SIG-M5 (cell line): ENCODE results near the gene SHISA9.
"Not testable (repeated sequence)": the region's sequence is repeated elsewhere in the genome, so short reads cannot be mapped to it uniquely, and the experiment has no call there.

Source experiments
- DNase-seq: peaks from one replicate; lab custom pipeline; 2025; lab: John Stamatoyannopoulos, UW

The SHISA9 gene

GRCh38 chr16:12900156-12900555, 1.2 kb upstream of the SHISA9 start:
- DNase-seq: no peak

DNA sequence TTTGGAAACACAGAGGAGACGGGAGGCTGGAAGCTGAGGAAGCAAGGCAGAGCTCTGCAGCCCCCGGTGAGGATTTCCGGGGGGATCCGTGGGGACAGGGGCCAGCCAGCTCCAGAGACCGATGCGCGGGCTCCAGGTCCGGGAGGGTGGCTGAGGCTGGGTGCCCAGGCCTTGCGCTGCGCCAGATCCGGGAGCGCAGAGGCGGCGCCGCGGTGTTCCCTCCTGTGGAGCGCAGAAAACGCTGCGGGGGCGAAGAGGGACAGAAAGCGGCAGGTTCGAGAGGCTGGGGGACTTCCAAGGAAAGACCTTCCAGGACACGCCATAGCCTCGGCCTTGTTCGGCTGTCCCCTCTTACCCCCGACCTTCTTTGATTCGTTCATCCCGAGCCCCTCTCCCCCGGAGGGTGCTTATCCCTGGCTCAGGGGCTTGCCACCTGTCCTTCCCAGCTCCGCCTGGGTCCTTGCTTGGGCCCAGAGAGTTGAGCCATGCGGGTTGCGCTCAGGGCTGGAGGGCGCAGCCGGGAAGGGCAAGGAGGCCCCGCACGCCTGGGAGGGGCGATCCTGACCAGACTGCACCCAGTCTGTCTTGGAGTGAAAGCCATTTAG, 697 bp upstream of the SHISA9 start:
- no peak for DNase-seq

DNA sequence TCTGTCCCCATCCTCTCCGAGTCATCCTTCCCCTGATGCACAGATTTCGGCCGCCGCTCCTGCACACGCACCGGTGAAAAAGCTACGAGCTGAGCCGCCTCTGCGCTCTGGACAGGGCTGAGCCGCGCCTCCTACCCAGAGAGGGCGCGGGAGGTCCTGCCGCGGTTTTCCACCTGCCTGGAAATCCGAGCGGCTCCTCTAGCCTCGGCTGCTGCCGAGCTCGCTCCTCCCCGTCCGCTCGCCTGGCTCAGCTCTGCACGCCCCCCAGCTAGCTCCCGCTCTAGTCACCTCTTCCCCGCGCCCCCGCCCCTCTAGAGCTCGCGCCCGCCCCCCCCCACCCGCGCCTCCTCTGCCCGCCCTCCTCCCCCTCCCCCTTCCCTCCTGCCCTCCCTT, 198 bp upstream of the SHISA9 start:
- DNase-seq: no peak

- DNase-seq: no peak
Measured at GRCh38 chr16:12902511-12903372, 1.3 kb downstream of the SHISA9 start.

GRCh38 chr16:12903407-12904328, 2.3 kb downstream of the SHISA9 start:
- no peak for DNase-seq

DNA sequence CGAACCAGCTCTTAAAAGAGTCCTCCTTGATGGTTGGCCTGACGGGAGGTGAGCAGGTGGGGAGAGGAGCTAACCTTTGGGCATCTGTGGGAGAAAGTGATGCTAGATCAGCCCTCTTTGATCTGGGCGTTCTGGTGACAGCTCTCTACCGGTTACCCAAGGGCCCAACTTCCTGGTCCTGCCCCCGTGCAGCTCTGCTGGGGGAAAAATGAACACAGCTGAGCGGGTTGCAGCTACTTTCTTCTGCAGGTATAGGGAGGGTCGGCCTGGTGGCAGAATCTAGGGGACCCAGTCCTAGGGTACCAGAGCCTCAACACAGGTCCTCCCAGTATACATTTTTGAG, 2.9 kb downstream of the SHISA9 start:
- no peak for DNase-seq

GRCh38 chr16:12906271-12906670, 4.9 kb downstream of the SHISA9 start:
- no peak for DNase-seq

DNA sequence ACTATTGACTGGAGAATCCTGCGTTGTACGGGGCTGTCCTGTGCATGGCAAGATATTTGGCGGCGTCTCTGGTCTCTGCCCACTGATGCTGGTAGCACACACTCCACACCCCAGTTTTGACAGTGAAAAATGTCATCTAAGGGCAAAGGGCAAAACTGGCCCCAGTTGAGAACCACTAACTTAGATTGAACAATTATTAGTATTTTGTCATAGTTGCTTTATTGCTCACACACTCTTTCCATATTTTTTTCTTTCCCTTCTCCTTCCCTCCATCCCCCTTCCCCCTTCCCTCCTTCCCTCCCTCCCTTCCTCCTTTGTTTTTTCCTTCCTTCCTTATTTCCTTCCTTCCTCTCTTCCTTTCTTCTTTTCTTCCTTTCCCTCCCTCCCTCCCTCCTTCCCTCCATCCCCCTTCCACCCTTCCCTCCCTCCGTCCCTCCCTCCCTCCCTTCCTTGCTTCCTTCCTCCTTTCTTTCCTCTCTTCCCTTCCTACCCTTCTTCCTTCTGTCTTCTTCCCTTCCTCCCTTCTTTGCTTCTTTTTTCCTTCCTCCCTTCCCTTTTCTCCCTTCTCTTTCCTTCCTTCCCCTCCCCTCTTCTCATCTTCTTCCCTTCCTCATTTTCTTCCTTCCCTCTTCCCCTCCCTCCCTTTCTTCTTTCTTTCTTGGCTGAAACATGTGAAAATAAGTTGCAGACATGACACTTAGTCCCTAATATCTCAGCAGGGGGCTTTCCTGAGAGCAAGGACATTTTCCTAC, 5.5 kb downstream of the SHISA9 start:
- no peak for DNase-seq

- no peak for DNase-seq
Measured at GRCh38 chr16:12907670-12908233, 6.4 kb downstream of the SHISA9 start.

- no peak for DNase-seq
Measured at GRCh38 chr16:12917246-12917645, 15.8 kb downstream of the SHISA9 start.

DNA sequence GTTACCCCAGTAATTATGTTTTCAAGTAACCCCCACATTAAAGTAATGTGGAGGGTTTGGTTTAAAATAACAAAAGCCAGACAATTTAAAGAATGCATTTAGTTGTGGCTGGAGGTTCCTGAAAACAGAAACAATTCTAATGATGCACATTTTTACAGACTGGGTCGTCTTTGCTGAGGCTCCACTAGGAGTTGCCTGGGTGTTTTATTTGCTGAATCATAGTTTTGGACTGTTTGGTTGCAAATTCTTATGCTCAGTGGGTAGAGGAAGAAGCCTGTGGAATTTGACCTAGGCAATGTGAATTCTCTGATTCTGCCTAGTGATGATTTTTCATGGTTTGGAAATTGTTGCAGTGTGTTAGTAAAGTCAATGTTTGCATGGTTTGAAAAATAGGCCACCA, 16.3 kb downstream of the SHISA9 start:
- DNase-seq: no peak

DNA sequence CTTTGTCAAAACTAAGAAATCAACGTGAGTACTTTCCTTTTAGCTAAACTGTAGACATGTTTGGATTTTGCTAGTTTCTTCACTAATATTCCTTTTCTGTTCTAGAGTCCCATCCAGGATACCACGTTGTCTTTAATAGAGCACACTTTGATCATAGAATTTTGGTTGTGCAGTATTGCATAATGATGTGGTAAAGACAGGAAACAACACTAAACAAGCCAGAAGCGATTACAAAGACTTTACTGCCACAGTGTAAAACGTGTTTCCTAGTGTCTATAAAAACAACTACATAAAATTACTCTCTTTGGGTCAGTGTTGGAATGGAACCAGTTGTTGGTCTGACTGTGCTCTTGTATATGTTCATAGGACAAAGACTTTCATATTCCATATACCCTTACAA, 19.3 kb downstream of the SHISA9 start:
- no peak for DNase-seq

DNA sequence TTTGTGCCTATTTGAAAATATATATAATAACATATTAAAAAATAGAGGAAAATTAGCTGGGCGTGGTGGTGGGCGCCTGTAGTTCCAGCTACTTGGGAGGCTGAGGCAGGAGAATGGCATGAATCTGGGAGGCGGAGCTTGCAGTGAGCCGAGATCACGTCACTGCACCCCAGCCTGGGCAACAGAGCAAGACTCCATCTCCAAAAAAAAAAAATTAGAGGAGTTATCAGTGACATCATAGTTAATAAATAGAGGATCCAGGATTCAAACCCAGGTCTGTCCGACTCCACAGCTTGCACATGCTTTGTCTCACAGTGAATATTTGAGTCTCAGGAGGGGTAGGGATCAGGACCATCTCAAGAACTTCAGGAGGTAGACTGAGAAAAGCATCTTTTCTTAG, 22.2 kb downstream of the SHISA9 start:
- DNase-seq: not testable (repeated sequence)

- DNase-seq: no peak
Measured at GRCh38 chr16:12925026-12925800, 23.8 kb downstream of the SHISA9 start.

DNA sequence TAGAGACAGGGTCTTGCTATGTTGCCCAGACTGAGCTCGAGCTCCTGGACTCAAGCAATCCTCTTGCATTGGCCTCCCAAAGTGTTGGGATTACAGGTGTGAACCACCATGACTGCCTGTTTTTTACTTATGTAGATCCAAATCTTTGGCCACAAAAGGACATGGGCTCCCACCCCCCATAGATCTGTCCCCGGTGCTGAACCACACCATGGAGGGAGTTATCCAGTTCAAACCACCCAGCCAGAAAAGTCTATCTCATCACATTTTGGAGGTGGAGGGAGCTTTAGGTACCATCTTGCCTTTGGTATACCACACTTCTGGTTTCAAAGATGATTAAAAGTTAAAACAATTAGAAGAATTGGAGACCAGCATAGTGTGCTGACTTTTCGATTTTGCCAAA, 26.2 kb downstream of the SHISA9 start:
- DNase-seq: no peak

- no peak for DNase-seq
Measured at GRCh38 chr16:12930881-12931280, 29.5 kb downstream of the SHISA9 start.

DNA sequence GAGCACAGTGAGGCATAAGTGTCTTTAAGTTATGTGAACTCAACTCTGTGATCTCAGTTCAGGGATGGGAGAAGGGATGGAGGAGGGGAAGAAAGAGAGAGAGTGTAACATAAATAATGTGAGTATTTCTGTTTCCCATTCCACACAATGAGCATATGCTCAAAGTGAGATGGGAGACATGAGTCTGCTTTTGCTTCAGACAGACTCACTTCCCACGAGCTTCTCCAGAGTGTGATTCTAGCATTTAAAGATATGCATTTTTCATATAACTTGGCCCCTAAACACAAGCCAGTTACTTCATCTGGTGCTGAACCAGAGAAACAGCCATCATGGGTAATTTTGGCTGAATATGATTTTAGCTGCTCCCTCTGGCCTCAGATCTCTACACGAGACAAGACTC, 35.0 kb downstream of the SHISA9 start:
- DNase-seq: no peak

GRCh38 chr16:12941896-12942295, 40.5 kb downstream of the SHISA9 start:
- no peak for DNase-seq

GRCh38 chr16:12942861-12943260, 41.5 kb downstream of the SHISA9 start:
- no peak for DNase-seq

DNA sequence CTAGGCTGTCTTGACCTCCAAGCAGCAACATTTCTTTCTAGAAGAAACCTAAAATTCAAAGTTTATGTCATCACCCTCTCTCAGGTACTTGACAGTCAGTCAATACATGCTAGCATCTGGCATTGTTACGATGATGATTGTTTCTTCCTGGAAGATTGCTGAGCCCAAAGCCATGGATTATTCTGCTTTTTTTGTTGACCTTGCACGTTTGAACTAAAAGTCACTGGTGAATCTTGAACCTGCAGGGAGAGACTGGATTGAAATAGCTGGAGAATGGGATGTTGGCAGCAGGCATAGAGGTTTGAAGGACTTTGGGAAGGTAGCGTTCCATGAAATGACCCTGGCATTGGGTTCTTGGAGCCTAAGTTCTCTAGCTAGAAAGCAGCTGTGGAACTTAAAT, 42.9 kb downstream of the SHISA9 start:
- no peak for DNase-seq

DNA sequence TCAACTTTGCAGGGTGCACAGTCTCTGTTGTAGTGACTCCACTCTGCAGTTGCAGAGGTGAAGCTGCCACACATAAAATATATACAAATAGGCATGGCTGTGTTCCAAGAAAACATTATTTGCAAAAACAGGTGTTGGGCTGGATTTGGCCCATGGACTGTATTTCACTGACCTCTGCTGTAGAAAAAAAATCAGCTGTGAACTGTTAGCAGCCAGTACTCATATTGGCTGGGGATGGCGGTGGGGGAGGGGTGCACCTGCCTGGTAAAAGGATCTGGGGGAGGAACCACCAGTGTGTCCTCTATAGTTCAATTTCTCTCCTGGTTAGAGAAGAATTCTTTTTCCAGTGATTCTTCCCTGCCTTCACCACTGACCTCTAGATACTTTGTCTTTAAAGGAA, 50.0 kb downstream of the SHISA9 start:
- no peak for DNase-seq
